Neural progenitor cell (in vitro differentiated cells): Measurements from ENCODE around the gene SMIM10. TPM values are rescaled to one million over a fixed set of nuclear protein-coding genes. Genes with fewer than 3 reads are reported as not detected.

Experiments used
- DNase-seq: peaks from one replicate; pipeline ENCODE4 v3.0.0-alpha.2; 2016; ENCODE audit warnings: low spot score
- H2AFZ ChIP-seq: fragments of 200-600 bp; sonication (generic); replicated peaks from 2 replicates; pipeline ENCODE4 v1.6.1; 2016; ENCODE audit warnings: antibody characterized with exemption
- H3F3A ChIP-seq: fragments of 200-600 bp; sonication (generic); 2 replicates; pipeline ENCODE4 v1.6.1; 2016; ENCODE audit warnings: antibody characterized with exemption, low read depth
- H3K27ac ChIP-seq: fragments of 200-600 bp; sonication (generic); 2 replicates; pipeline ENCODE4 v1.5.1; 2016; ENCODE audit warnings: mild to moderate bottlenecking
- H3K27me3 ChIP-seq: fragments of 200-600 bp; sonication (generic); 2 replicates; pipeline ENCODE4 v1.6.1; 2016; ENCODE audit warnings: mild to moderate bottlenecking, moderate library complexity
- H3K36me3 ChIP-seq: fragments of 200-600 bp; sonication (generic); 2 replicates; pipeline ENCODE4 v1.5.1; 2016
- H3K4me1 ChIP-seq: fragments of 200-600 bp; sonication (generic); 2 replicates; pipeline ENCODE4 v1.6.1; 2016; ENCODE audit warnings: mixed run types
- H3K4me2 ChIP-seq: fragments of 200-600 bp; sonication (generic); 2 replicates; pipeline ENCODE4 v1.6.1; 2016
- H3K4me3 ChIP-seq: fragments of 200-600 bp; sonication (generic); 2 replicates; pipeline ENCODE4 v1.5.1; 2016
- H3K79me2 ChIP-seq: fragments of 200-600 bp; sonication (generic); 2 replicates; pipeline ENCODE4 v1.6.1; 2016; ENCODE audit warnings: low read depth
- H3K9ac ChIP-seq: fragments of 200-600 bp; sonication (generic); 2 replicates; pipeline ENCODE4 v1.6.1; 2016
- H3K9me3 ChIP-seq: fragments of 200-600 bp; sonication (generic); 2 replicates; pipeline ENCODE4 v1.5.1; 2016; ENCODE audit warnings: low read depth
- H4K20me1 ChIP-seq: fragments of 200-600 bp; sonication (generic); 2 replicates; pipeline ENCODE4 v1.6.1; 2016; ENCODE audit warnings: low read depth
- H3K27ac Mint-ChIP-seq: 3 replicates; pipeline ENCODE4 v1.8.0; 2021; ENCODE audit warnings: mixed read lengths
- H3K27me3 Mint-ChIP-seq: 2 replicates; pipeline ENCODE4 v1.8.0; 2022; ENCODE audit warnings: low read depth, mild to moderate bottlenecking, inconsistent platforms, moderate library complexity, mixed read lengths; ENCODE audit not compliant: insufficient read depth
- H3K36me3 Mint-ChIP-seq: 3 replicates; pipeline ENCODE4 v1.8.0; 2021; ENCODE audit warnings: mixed read lengths
- H3K4me1 Mint-ChIP-seq: 3 replicates; pipeline ENCODE4 v1.8.0; 2021; ENCODE audit warnings: mixed read lengths
- H3K4me3 Mint-ChIP-seq: 3 replicates; pipeline ENCODE4 v1.8.0; 2021; ENCODE audit warnings: mild to moderate bottlenecking, moderate library complexity, mixed read lengths
- H3K9me3 Mint-ChIP-seq: 3 replicates; pipeline ENCODE4 v1.8.0; 2020; ENCODE audit warnings: mixed read lengths
- CTCF ChIP-seq: fragments of 200-600 bp; sonication (generic); IDR thresholded peaks from 2 replicates; pipeline ENCODE4 v1.5.1; 2017; ENCODE audit warnings: antibody characterized with exemption, mild to moderate bottlenecking
- EZH2 ChIP-seq: fragments of 200-600 bp; sonication (generic); IDR thresholded peaks from 2 replicates; pipeline ENCODE4 v1.6.1; 2017; ENCODE audit warnings: antibody characterized with exemption, mild to moderate bottlenecking, moderate library complexity
- EZH2phosphoT487 ChIP-seq: fragments of 200-600 bp; sonication (generic); IDR thresholded peaks from 2 replicates; pipeline ENCODE4 v1.6.1; 2017; ENCODE audit warnings: antibody characterized with exemption
- total RNA-seq: library from RNA; depleted of rRNA; stranded (reverse); fragments of >200 nt; gene quantifications from 2 replicates; pipeline ENCODE4 v1.2.3, GENCODE V29; 2015; ENCODE audit warnings: low replicate concordance

Gene SMIM10
- total RNA-seq, 1 donor from 2014 or later, result not detected

- Histone ChIP-seq H3K9ac (no peak overlapping the region), H3K4me2 (no peak overlapping the region), H3K36me3 (no peaks in the 10 kb centered on the region), H3F3A (no peaks in the 10 kb centered on the region), H2AFZ (no peak overlapping the region), H3K79me2 (no peaks in the 10 kb centered on the region), H3K27me3 (no peaks in the 10 kb centered on the region), H3K4me1 (no peaks in the 10 kb centered on the region), H3K4me3 (no peak overlapping the region), H4K20me1 (no peaks in the 10 kb centered on the region), H3K27ac (no peak overlapping the region), H3K9me3 (no peaks in the 10 kb centered on the region)
- H3K4me1 Mint-ChIP-seq, result no peaks in the 10 kb centered on the region
- H3K27ac Mint-ChIP-seq, result no peak overlapping the region
- no peak overlapping the region for H3K4me3 Mint-ChIP-seq
- H3K27me3 Mint-ChIP-seq, result peaks cover 1% of the 10 kb centered on the region
- H3K36me3 Mint-ChIP-seq, result no peaks in the 10 kb centered on the region
- H3K9me3 Mint-ChIP-seq, result peaks cover 5% of the 10 kb centered on the region
- no peak for TF ChIP-seq EZH2phosphoT487
- TF ChIP-seq EZH2, result no peak
- no peak for TF ChIP-seq CTCF
- DNase-seq, result no peak
Observed at GRCh38 chrX:134969726-134970125, 21.1 kb upstream of the SMIM10 start.

- H3K4me1 ChIP-seq, result no peaks in the 10 kb centered on the region
- no peak overlapping the region for H3K4me2 ChIP-seq
- no peaks in the 10 kb centered on the region for H3K36me3 ChIP-seq
- no peak for TF ChIP-seq EZH2
- TF ChIP-seq CTCF, result no peak
- no peak for TF ChIP-seq EZH2phosphoT487
- Mint-ChIP-seq H3K9me3 (peaks cover 5% of the 10 kb centered on the region), H3K36me3 (no peaks in the 10 kb centered on the region), H3K27me3 (peaks cover 4% of the 10 kb centered on the region), H3K27ac (no peak overlapping the region), H3K4me1 (no peaks in the 10 kb centered on the region), H3K4me3 (no peak overlapping the region)
- H3K79me2 ChIP-seq, result no peaks in the 10 kb centered on the region
- DNase-seq, result no peak
- no peaks in the 10 kb centered on the region for H3K9me3 ChIP-seq
- H2AFZ ChIP-seq, result no peak overlapping the region
- H3K9ac ChIP-seq, result no peak overlapping the region
- H3K27ac ChIP-seq, result no peak overlapping the region
- no peak overlapping the region for H3K4me3 ChIP-seq
- no peaks in the 10 kb centered on the region for H3F3A ChIP-seq
- no peaks in the 10 kb centered on the region for H4K20me1 ChIP-seq
- H3K27me3 ChIP-seq, result no peaks in the 10 kb centered on the region
Observed at GRCh38 chrX:134971926-134972325, 18.9 kb upstream of the SMIM10 start.

- Mint-ChIP-seq H3K9me3 (peaks cover 5% of the 10 kb centered on the region), H3K27ac (no peak overlapping the region), H3K4me3 (no peak overlapping the region), H3K36me3 (no peaks in the 10 kb centered on the region), H3K4me1 (no peaks in the 10 kb centered on the region), H3K27me3 (peaks cover 4% of the 10 kb centered on the region)
- Histone ChIP-seq H4K20me1 (no peaks in the 10 kb centered on the region), H2AFZ (no peak overlapping the region), H3K27me3 (no peaks in the 10 kb centered on the region), H3F3A (no peaks in the 10 kb centered on the region), H3K9me3 (no peaks in the 10 kb centered on the region), H3K27ac (no peak overlapping the region), H3K4me3 (no peak overlapping the region), H3K36me3 (no peaks in the 10 kb centered on the region), H3K4me2 (no peak overlapping the region), H3K4me1 (no peaks in the 10 kb centered on the region), H3K9ac (no peak overlapping the region), H3K79me2 (no peaks in the 10 kb centered on the region)
- DNase-seq, result no peak
- no peak for TF ChIP-seq CTCF
- TF ChIP-seq EZH2phosphoT487, result no peak
Observed at GRCh38 chrX:134975516-134975915, 15.3 kb upstream of the SMIM10 start.

- Mint-ChIP-seq H3K27ac (no peak overlapping the region), H3K4me3 (no peak overlapping the region), H3K4me1 (no peaks in the 10 kb centered on the region), H3K27me3 (no peaks in the 10 kb centered on the region), H3K36me3 (no peaks in the 10 kb centered on the region), H3K9me3 (no peaks in the 10 kb centered on the region)
- no peak for TF ChIP-seq EZH2phosphoT487
- TF ChIP-seq CTCF, result no peak
- TF ChIP-seq EZH2, result no peak
- Histone ChIP-seq H4K20me1 (no peaks in the 10 kb centered on the region), H3K4me2 (no peak overlapping the region), H3K27me3 (no peaks in the 10 kb centered on the region), H3K36me3 (no peaks in the 10 kb centered on the region), H3K27ac (no peak overlapping the region), H3K4me1 (no peaks in the 10 kb centered on the region), H3K79me2 (no peaks in the 10 kb centered on the region), H3K9me3 (no peaks in the 10 kb centered on the region), H3K9ac (no peak overlapping the region), H3K4me3 (no peak overlapping the region), H3F3A (no peaks in the 10 kb centered on the region), H2AFZ (no peak overlapping the region)
- no peak for DNase-seq
Observed at GRCh38 chrX:134981910-134982309, 8.9 kb upstream of the SMIM10 start.
